Nephron (organoid): ENCODE data around the gene CELF2.
"Not testable (repeated sequence)": the region's sequence is repeated elsewhere in the genome, so short reads cannot be mapped to it uniquely, and the experiment has no call there.

Experiments
- H3K27ac Mint-ChIP-seq, 3 experiments: 2 replicates each; pipeline ENCODE4 v1.8.0; 2020; ENCODE audit warnings: mixed read lengths in 3 of 3, mild to moderate bottlenecking in 2 of 3, moderate library complexity in 1 of 3
- H3K27me3 Mint-ChIP-seq: 2 replicates; pipeline ENCODE4 v1.8.0; 2021; ENCODE audit warnings: low read depth, mild to moderate bottlenecking, moderate library complexity, mixed read lengths
- H3K36me3 Mint-ChIP-seq: 2 replicates; pipeline ENCODE4 v1.8.0; 2020; ENCODE audit warnings: low read depth, mixed read lengths
- H3K4me1 Mint-ChIP-seq: 2 replicates; pipeline ENCODE4 v1.8.0; 2020; ENCODE audit warnings: mixed read lengths
- H3K4me3 Mint-ChIP-seq, 3 experiments: 2 replicates each; pipeline ENCODE4 v1.8.0; 2020; ENCODE audit warnings: mild to moderate bottlenecking in 3 of 3, mixed read lengths in 3 of 3, moderate library complexity in 2 of 3
- H3K9me3 Mint-ChIP-seq: 2 replicates; pipeline ENCODE4 v1.8.0; 2020; ENCODE audit warnings: mixed read lengths
- CTCF ChIP-seq, 3 experiments: fragments of 200-600 bp; sonication (generic); IDR thresholded peaks; one replicate each; pipeline ENCODE4 v1.5.0; 2021; ENCODE audit warnings: antibody characterized with exemption in 3 of 3; ENCODE audit not compliant: unreplicated experiment in 3 of 3

The CELF2 gene

GRCh38 chr10:10996966-10997620 lies 20.6 kb upstream of the CELF2 start:
- Mint-ChIP-seq H3K9me3 (peaks cover 29% of the 10 kb centered on the region), H3K36me3 (no peaks in the 10 kb centered on the region), H3K27ac (no peak overlapping the region), H3K4me3 (no peak overlapping the region), H3K4me1 (no peaks in the 10 kb centered on the region), H3K27me3 (peaks cover 22% of the 10 kb centered on the region)
- no peak for TF ChIP-seq CTCF (IDR thresholded peaks at IDR 0.05; ENCODE audit: unreplicated experiment in 3 of 3)

GRCh38 chr10:10999501-10999900 lies 18.2 kb upstream of the CELF2 start:
- Mint-ChIP-seq H3K4me1 (peaks cover 12% of the 10 kb centered on the region), H3K27me3 (peaks cover 23% of the 10 kb centered on the region), H3K9me3 (peaks cover 15% of the 10 kb centered on the region)
- H3K27ac Mint-ChIP-seq, H3K36me3 Mint-ChIP-seq, H3K4me3 Mint-ChIP-seq: not testable (repeated sequence)

GRCh38 chr10:11002485-11002884 lies 15.2 kb upstream of the CELF2 start:
- Mint-ChIP-seq H3K27ac (no peak overlapping the region), H3K4me3 (no peak overlapping the region), H3K9me3 (peaks cover 7% of the 10 kb centered on the region), H3K4me1 (peaks cover 21% of the 10 kb centered on the region), H3K36me3 (no peaks in the 10 kb centered on the region), H3K27me3 (peaks cover 20% of the 10 kb centered on the region)
- TF ChIP-seq CTCF (IDR thresholded peaks at IDR 0.05; ENCODE audit: unreplicated experiment in 3 of 3): no peak

- Mint-ChIP-seq H3K4me1 (peaks cover 21% of the 10 kb centered on the region), H3K27ac (no peak overlapping the region), H3K4me3 (no peak overlapping the region), H3K27me3 (peaks cover 17% of the 10 kb centered on the region), H3K36me3 (no peaks in the 10 kb centered on the region), H3K9me3 (peaks cover 4% of the 10 kb centered on the region)
- TF ChIP-seq CTCF (IDR thresholded peaks at IDR 0.05; ENCODE audit: unreplicated experiment in 3 of 3): no peak
Measured at GRCh38 chr10:11002916-11003315, 14.8 kb upstream of the CELF2 start.

- Mint-ChIP-seq H3K4me1 (peaks cover 28% of the 10 kb centered on the region), H3K27ac (no peak overlapping the region), H3K4me3 (no peak overlapping the region), H3K36me3 (no peaks in the 10 kb centered on the region), H3K9me3 (no peaks in the 10 kb centered on the region), H3K27me3 (peaks cover 11% of the 10 kb centered on the region)
- no peak for TF ChIP-seq CTCF (IDR thresholded peaks at IDR 0.05; ENCODE audit: unreplicated experiment in 3 of 3)
Measured at GRCh38 chr10:11003679-11004078, 14.0 kb upstream of the CELF2 start.

- Mint-ChIP-seq H3K27me3 (peaks cover 9% of the 10 kb centered on the region), H3K9me3 (no peaks in the 10 kb centered on the region), H3K4me1 (peaks cover 35% of the 10 kb centered on the region), H3K27ac (peak overlapping the region in 1 of 3 experiments; percentile 86), H3K4me3 (peak overlapping the region in 2 of 3 experiments; percentile 90 to 95), H3K36me3 (no peaks in the 10 kb centered on the region)
- no peak for TF ChIP-seq CTCF (IDR thresholded peaks at IDR 0.05; ENCODE audit: unreplicated experiment in 3 of 3)
Measured at GRCh38 chr10:11004144-11005077, 13.3 kb upstream of the CELF2 start.
